Uterus (tissue), 4 donors: ENCODE measurements around the gene FOXN3. TPM values are rescaled to one million over a fixed set of nuclear protein-coding genes. Genes with fewer than 3 reads are reported as not detected.

ENCODE experiments used
- DNase-seq, 2 donors: peaks; one replicate each; pipeline ENCODE4 v3.0.0-alpha.2; 2019 to 2020
- H3K27ac ChIP-seq, 2 donors: fragments of 200-600 bp; sonication (generic); 1 replicate in 1 of 2; 2 replicates in 1 of 2; pipeline ENCODE4 v1.5.1; 2016 to 2018
- H3K27me3 ChIP-seq, 2 donors: fragments of 200-600 bp; sonication (generic); one replicate each; pipeline ENCODE4 v1.5.1; 2018 to 2019; ENCODE audit warnings: control low read depth in 1 of 2
- H3K36me3 ChIP-seq, 2 donors: fragments of 200-600 bp; sonication (generic); one replicate each; pipeline ENCODE4 v1.5.1; 2019; ENCODE audit warnings: control low read depth in 1 of 2
- H3K4me1 ChIP-seq, 2 donors: fragments of 200-600 bp; sonication (generic); one replicate each; pipeline ENCODE4 v1.5.1; 2018 to 2019; ENCODE audit warnings: control low read depth in 1 of 2
- H3K4me3 ChIP-seq, 2 donors: fragments of 200-600 bp; sonication (generic); 1 replicate in 1 of 2; 2 replicates in 1 of 2; pipeline ENCODE4 v1.5.1; 2018 to 2019; ENCODE audit warnings: mild to moderate bottlenecking in 1 of 2
- H3K9me3 ChIP-seq, 2 donors: fragments of 200-600 bp; sonication (generic); one replicate each; pipeline ENCODE4 v1.5.1; 2019; ENCODE audit warnings: control low read depth in 1 of 2
- POLR2A ChIP-seq, 2 donors: fragments of 450-650 bp; IDR thresholded peaks; one replicate each; pipeline ENCODE4 v1.6.1; 2016; ENCODE audit warnings: antibody characterized with exemption in 2 of 2, mild to moderate bottlenecking in 1 of 2, moderate library complexity in 1 of 2
- intact Hi-C: fragments of 100-400 bp; cut with DNase I; formaldehyde crosslinking; loops from one replicate; pipeline ENCODE4 v1.15.1; 2023; ENCODE audit warnings: low total_unique reads
- total RNA-seq, 4 donors: library from RNA; depleted of rRNA in 3 of 4; stranded (reverse); fragments of >200 nt in 3 of 4; gene quantifications; one replicate each; pipeline versions ENCODE4 v1.1.0 to v1.2.4, GENCODE V29; 2014 to 2023
- TF ChIP-seq, protein P1 (sequence below), 4 experiments: fragments of 200-600 bp in 2 of 4; fragments of 450-650 bp in 2 of 4; sonication (generic) in 2 of 4; IDR thresholded peaks; one replicate each; pipeline ENCODE4 v1.5.1; 2016 to 2019; ENCODE audit warnings: antibody characterized with exemption in 4 of 4, mild to moderate bottlenecking in 2 of 4, moderate library complexity in 1 of 4
- donor health status: DM: yes; HTN: yes; CAD: no.

The FOXN3 gene
- total RNA-seq, 4 donors from 2014 or later = 37.7 to 103 (median 74.9) TPM

DNA sequence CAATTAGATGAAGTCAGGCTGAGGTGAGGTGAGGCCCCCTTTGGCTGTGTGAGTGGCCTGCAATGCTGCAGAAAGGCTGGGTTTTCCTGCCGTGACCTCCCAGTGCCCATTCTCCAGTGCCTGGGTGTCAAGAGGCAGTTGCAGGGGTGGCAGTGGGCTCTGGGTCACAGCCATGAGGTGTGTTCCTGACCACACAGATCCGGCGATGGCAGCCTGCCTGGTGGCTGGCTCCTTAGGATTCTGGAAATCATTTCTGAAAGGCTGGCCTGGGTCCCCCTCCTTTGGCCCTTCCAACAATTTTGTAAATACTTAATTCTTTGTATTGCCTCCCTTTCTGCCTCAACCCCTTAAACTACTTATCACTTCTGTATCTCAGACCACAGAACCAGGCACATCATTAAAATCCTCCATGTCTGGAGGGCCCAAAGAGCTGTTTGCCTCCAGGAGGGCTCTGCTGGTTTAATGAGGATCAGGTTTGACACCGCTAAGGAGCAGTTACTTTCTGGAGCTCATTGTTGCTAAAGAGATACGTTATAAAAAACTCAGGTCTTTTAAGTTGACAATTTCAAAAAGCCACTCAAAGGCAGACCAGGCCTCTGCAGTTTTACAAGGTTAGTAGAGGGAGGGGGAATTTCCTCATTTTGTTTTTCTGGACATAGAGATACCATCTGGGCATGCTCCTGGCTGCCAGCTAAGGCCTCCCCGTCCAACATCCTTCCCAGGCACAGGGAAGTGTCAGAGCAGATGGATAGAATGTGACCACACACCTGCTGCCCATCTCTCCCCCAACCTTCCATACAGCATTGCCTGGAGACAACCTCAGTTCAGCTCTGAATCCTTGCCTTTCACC lies 204.4 kb downstream of the FOXN3 start:
- DNase-seq = no peak
- TF ChIP-seq, protein P1, sequence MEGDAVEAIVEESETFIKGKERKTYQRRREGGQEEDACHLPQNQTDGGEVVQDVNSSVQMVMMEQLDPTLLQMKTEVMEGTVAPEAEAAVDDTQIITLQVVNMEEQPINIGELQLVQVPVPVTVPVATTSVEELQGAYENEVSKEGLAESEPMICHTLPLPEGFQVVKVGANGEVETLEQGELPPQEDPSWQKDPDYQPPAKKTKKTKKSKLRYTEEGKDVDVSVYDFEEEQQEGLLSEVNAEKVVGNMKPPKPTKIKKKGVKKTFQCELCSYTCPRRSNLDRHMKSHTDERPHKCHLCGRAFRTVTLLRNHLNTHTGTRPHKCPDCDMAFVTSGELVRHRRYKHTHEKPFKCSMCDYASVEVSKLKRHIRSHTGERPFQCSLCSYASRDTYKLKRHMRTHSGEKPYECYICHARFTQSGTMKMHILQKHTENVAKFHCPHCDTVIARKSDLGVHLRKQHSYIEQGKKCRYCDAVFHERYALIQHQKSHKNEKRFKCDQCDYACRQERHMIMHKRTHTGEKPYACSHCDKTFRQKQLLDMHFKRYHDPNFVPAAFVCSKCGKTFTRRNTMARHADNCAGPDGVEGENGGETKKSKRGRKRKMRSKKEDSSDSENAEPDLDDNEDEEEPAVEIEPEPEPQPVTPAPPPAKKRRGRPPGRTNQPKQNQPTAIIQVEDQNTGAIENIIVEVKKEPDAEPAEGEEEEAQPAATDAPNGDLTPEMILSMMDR (IDR thresholded peaks at IDR 0.05) = no peak
- no peak for TF ChIP-seq POLR2A (IDR thresholded peaks at IDR 0.05)

GRCh38 chr14:89209558-89209957 lies 207.5 kb downstream of the FOXN3 start:
- DNase-seq = no peak
- no peaks in the 10 kb centered on the region for H3K9me3 ChIP-seq
- H3K4me3 ChIP-seq = no peak overlapping the region
- no peaks in the 10 kb centered on the region for H3K27me3 ChIP-seq
- TF ChIP-seq, protein P1 (IDR thresholded peaks at IDR 0.05) = no peak
- no peak for TF ChIP-seq POLR2A (IDR thresholded peaks at IDR 0.05)
- no peak overlapping the region for H3K27ac ChIP-seq
- H3K4me1 ChIP-seq = peaks cover 0 to 4% of the 10 kb centered on the region in 2 donors
- intact Hi-C loops = no loop called here
- H3K36me3 ChIP-seq = no peaks in the 10 kb centered on the region

More for the DNA sequence above, 204.4 kb downstream of the FOXN3 start:
- no peaks in the 10 kb centered on the region for H3K27me3 ChIP-seq
- H3K4me1 ChIP-seq = peaks cover 0 to 9% of the 10 kb centered on the region in 2 donors
- no peaks in the 10 kb centered on the region for H3K9me3 ChIP-seq
- H3K27ac ChIP-seq = no peak overlapping the region
- no peak overlapping the region for H3K4me3 ChIP-seq
- intact Hi-C loops = no loop called here
- H3K36me3 ChIP-seq = no peaks in the 10 kb centered on the region

GRCh38 chr14:89207925-89208328 lies 209.1 kb downstream of the FOXN3 start:
- no peaks in the 10 kb centered on the region for H3K9me3 ChIP-seq
- TF ChIP-seq, protein P1 (IDR thresholded peaks at IDR 0.05) = no peak
- no peak for TF ChIP-seq POLR2A (IDR thresholded peaks at IDR 0.05)
- H3K36me3 ChIP-seq = no peaks in the 10 kb centered on the region
- H3K4me1 ChIP-seq = no peaks in the 10 kb centered on the region
- intact Hi-C loops = no loop called here
- no peak overlapping the region for H3K4me3 ChIP-seq
- DNase-seq = no peak
- H3K27me3 ChIP-seq = no peaks in the 10 kb centered on the region
- no peak overlapping the region for H3K27ac ChIP-seq

- TF ChIP-seq POLR2A (IDR thresholded peaks at IDR 0.05) = no peak
- no peak overlapping the region for H3K4me3 ChIP-seq
- H3K27me3 ChIP-seq = no peaks in the 10 kb centered on the region
- H3K27ac ChIP-seq = no peak overlapping the region
- H3K36me3 ChIP-seq = no peaks in the 10 kb centered on the region
- intact Hi-C loops = no loop called here
- H3K9me3 ChIP-seq = no peaks in the 10 kb centered on the region
- no peaks in the 10 kb centered on the region for H3K4me1 ChIP-seq
- DNase-seq = no peak
Observed at GRCh38 chr14:89206389-89207031, 210.5 kb downstream of the FOXN3 start.

DNA sequence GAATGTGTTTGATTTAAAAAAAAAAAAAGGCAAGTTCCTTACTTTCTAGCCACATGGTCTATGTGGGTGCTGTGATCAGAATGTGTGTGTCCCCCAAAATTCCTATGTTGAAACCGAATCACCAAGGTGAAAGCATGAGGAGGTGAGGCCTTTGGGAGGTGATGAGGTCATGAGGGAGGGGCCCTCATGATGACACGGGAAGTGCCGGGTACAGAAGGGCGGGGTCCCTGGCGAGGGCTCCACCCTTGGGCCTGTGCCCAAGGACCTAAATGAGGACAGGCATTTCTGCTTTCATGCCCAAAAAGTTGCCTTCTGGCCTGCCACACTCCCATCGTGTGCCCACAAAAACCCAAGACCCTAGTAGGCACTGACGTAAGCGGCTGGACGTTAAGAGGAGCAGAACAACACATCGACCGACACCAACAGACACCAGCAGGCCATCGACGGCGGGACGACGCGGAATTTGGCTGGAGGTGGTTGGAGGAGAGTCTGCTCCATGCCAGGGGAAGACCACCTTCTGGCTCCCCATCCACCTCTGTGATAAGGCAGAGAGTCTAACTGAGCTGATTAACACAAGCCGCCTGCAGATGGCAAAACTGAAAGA lies 211.8 kb downstream of the FOXN3 start:
- Histone ChIP-seq H3K9me3 (no peaks in the 10 kb centered on the region), H3K27me3 (no peaks in the 10 kb centered on the region), H3K36me3 (no peaks in the 10 kb centered on the region), H3K27ac (no peak overlapping the region), H3K4me1 (no peaks in the 10 kb centered on the region), H3K4me3 (no peak overlapping the region)
- TF ChIP-seq, protein P1 (IDR thresholded peaks at IDR 0.05) = no peak
- TF ChIP-seq POLR2A (IDR thresholded peaks at IDR 0.05) = no peak
- intact Hi-C loops = no loop called here
- no peak for DNase-seq
